LNCAP (cell line): ENCODE measurements around the gene NAALADL1.

ENCODE experiments used
- CTCF ChIP-seq: fragments of 450-650 bp; IDR thresholded peaks from 2 replicates; pipeline ENCODE4 v1.5.1; 2017; ENCODE audit warnings: mild to moderate bottlenecking

Gene NAALADL1

GRCh38 chr11:65086809-65087208 is 28.5 kb upstream of the NAALADL1 start:
- no peak for TF ChIP-seq CTCF

- TF ChIP-seq CTCF = no peak
Measured at GRCh38 chr11:65085446-65085845, 27.1 kb upstream of the NAALADL1 start.

- TF ChIP-seq CTCF = no peak
Measured at GRCh38 chr11:65084598-65085375, 26.4 kb upstream of the NAALADL1 start.

- TF ChIP-seq CTCF = no peak
Measured at GRCh38 chr11:65083834-65084597, 25.7 kb upstream of the NAALADL1 start, which contains the start of the genes CDCA5 and ZFPL1. Gene CDCA5 (minus strand): TSS chr11:65084040. CDS start chr11:65083978, 62 bp downstream. Gene ZFPL1 (plus strand): TSS chr11:65084222. CDS start chr11:65084699, 477 bp downstream.

GRCh38 chr11:65083134-65083833 is 24.9 kb upstream of the NAALADL1 start:
- TF ChIP-seq CTCF = no peak

- no peak for TF ChIP-seq CTCF
Measured at GRCh38 chr11:65078786-65079342, 20.5 kb upstream of the NAALADL1 start.

GRCh38 chr11:65078151-65078550 is 19.8 kb upstream of the NAALADL1 start:
- peak; percentile 61 for TF ChIP-seq CTCF
